H7 (cell line): Measurements from ENCODE around the gene OOSP3. TPM values are rescaled to one million over a fixed set of nuclear protein-coding genes. Genes with fewer than 3 reads are reported as not detected.
"Not testable (repeated sequence)": the region's sequence is repeated elsewhere in the genome, so short reads cannot be mapped to it uniquely, and the experiment has no call there.

Source experiments
- DNase-seq: peaks from one replicate; pipeline ENCODE4 v3.0.0; 2012
- H3K27me3 ChIP-seq: 2 replicates; pipeline ENCODE4 v1.6.0; 2011; ENCODE audit warnings: mild to moderate bottlenecking, low read length; ENCODE audit not compliant: control insufficient read depth, insufficient read depth
- H3K36me3 ChIP-seq: replicated peaks from 2 replicates; pipeline ENCODE4 v1.5.1; 2011; ENCODE audit warnings: low read length; ENCODE audit not compliant: control insufficient read depth, insufficient read depth
- H3K4me3 ChIP-seq: 2 replicates; pipeline ENCODE4 v1.5.1; 2011; ENCODE audit warnings: low read depth, mild to moderate bottlenecking, control low read depth, low read length, moderate library complexity; ENCODE audit not compliant: insufficient read depth
- total RNA-seq: library from RNA; depleted of rRNA; stranded (reverse); fragments of >200 nt; shearing (Covaris generic); gene quantifications from 2 replicates; pipeline ENCODE4 v1.2.3, GENCODE V29; 2014

OOSP3 gene
- total RNA-seq, 1 experiment from 2014 or later = not detected

DNA sequence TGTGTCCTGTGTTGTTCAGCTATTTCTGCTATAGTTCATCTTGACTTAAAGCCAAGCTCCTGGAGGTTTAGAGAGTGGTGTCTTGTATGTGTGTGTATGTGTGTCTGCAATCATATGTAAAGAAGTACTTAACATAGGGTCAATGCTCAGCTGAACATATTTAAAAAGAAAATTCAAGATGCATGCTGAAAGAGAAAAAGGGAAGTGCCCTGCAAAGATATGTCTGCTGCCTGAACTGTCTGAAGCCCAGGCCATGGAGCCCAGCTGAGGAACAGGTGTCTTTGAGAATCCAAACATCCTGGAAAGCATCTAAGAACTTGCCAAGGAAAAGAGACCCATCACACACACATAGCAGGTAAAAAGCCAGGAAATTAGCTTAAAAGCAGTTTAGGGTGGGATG is 18.9 kb upstream of the OOSP3 start:
- no peak for DNase-seq
- H3K4me3 ChIP-seq = no peak overlapping the region
- H3K27me3 ChIP-seq = no peaks in the 10 kb centered on the region
- H3K36me3 ChIP-seq = no peaks in the 10 kb centered on the region

- no peaks in the 10 kb centered on the region for H3K27me3 ChIP-seq
- no peak overlapping the region for H3K4me3 ChIP-seq
- DNase-seq = no peak
- H3K36me3 ChIP-seq = no peaks in the 10 kb centered on the region
Observed at GRCh38 chr11:59862252-59862651, 16.3 kb upstream of the OOSP3 start.

DNA sequence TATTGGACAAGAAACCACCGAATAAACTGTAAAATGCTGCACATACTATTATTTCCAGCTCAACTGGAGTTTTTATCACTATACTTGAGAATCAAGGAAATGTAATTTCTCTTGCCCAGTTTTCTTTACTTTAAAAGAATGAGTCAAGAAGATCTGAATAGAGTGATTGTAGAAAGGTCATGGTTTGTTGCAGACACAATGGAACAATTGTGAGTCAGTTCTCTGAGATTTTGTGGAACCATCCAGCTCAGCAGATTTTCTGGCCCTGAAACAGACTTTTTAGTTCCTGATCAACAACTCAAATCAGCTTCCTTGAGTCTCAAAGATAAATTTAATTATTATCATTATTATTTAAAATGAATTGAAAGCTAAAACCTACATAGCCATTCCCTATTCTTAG is 13.6 kb upstream of the OOSP3 start:
- no peak overlapping the region for H3K4me3 ChIP-seq
- H3K36me3 ChIP-seq = no peaks in the 10 kb centered on the region
- no peaks in the 10 kb centered on the region for H3K27me3 ChIP-seq
- no peak for DNase-seq

GRCh38 chr11:59866397-59866796 is 12.2 kb upstream of the OOSP3 start, which contains the start of gene TCN1:
Gene TCN1 (minus strand): TSS chr11:59866487. CDS start chr11:59866470, 17 bp downstream.
- H3K27me3 ChIP-seq = no peaks in the 10 kb centered on the region
- H3K4me3 ChIP-seq = no peak within 1 kb of the TSS
- no peaks in the 10 kb centered on the region for H3K36me3 ChIP-seq
- no peak for DNase-seq

- H3K4me3 ChIP-seq = no peak overlapping the region
- DNase-seq = no peak
- no peaks in the 10 kb centered on the region for H3K36me3 ChIP-seq
- H3K27me3 ChIP-seq = no peaks in the 10 kb centered on the region
Observed at GRCh38 chr11:59866836-59867235, 11.7 kb upstream of the OOSP3 start.

DNA sequence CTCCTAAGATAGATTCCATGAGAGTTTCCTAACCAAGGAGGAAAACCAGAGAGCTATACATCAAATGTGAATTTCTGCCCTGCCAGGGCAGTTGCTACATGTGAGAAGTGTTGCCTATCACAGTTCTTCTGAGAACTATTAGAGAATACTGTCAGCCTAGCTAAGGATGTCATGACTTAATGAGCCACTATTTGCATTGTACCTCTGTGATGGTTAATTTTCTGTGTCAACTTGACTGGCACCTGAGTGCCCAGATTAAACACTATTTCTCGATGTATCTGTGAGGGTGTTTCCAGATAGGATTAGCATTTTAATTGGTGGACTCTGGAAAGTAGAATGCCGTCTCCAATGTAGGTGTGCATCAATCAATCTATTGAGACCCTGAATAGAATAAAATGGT is 10.6 kb upstream of the OOSP3 start:
- Histone ChIP-seq H3K4me3 (no peak overlapping the region), H3K27me3 (no peaks in the 10 kb centered on the region), H3K36me3 (no peaks in the 10 kb centered on the region)
- no peak for DNase-seq

- DNase-seq = no peak
- no peak overlapping the region for H3K4me3 ChIP-seq
- H3K36me3 ChIP-seq = no peaks in the 10 kb centered on the region
- no peaks in the 10 kb centered on the region for H3K27me3 ChIP-seq
Observed at GRCh38 chr11:59872076-59872475, 6.5 kb upstream of the OOSP3 start.

GRCh38 chr11:59875856-59876519 is 2.6 kb upstream of the OOSP3 start:
- H3K4me3 ChIP-seq = no peak overlapping the region
- no peaks in the 10 kb centered on the region for H3K27me3 ChIP-seq
- no peaks in the 10 kb centered on the region for H3K36me3 ChIP-seq

GRCh38 chr11:59877325-59877724 is 1.3 kb upstream of the OOSP3 start:
- DNase-seq = no peak
- Histone ChIP-seq H3K4me3 (no peak overlapping the region), H3K36me3 (no peaks in the 10 kb centered on the region), H3K27me3 (no peaks in the 10 kb centered on the region)

More at GRCh38 chr11:59875856-59876519, 2.6 kb upstream of the OOSP3 start:
- DNase-seq = no peak

DNA sequence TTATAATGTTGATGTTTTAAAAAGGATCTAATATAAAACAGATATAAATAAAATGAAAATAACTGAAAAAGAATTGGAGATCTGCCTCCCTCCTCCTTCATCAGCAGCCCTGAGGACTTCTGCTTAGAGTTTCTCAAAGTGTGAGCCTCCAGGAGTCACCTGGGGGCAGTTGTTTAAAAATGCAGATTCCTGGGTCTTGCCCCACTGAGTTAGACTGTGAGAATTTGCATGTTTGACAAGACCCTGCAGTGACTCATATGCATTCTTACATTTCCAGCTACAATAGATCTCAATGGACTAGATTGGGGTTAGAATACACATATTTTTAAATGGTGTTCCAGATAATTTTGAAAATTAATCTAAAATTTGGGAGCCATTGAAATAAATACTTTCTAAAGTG is 798 bp upstream of the OOSP3 start:
- Histone ChIP-seq H3K4me3 (no peak overlapping the region), H3K27me3 (no peaks in the 10 kb centered on the region), H3K36me3 (no peaks in the 10 kb centered on the region)
- DNase-seq = no peak

GRCh38 chr11:59879567-59879966 is 985 bp downstream of the OOSP3 start:
- H3K27me3 ChIP-seq = no peaks in the 10 kb centered on the region
- no peaks in the 10 kb centered on the region for H3K36me3 ChIP-seq
- no peak overlapping the region for H3K4me3 ChIP-seq
- DNase-seq = no peak

DNA sequence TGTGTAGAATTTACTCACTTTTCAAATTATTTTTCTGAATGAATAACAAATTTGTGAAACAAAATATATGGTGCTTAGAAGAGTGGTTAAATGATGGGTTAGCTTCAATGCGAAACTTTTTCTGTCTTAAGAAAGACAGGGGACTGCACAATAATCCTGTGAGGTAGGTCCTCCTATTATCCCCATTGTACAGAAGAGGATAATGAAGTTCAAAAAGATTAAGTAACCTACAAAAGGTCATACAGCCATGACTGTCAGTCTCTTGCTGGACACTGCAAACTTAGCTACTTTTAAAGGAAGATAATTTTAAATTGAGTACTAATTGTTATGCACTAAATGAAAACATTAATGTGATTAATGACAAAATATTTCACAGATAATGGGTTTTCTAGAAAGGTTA is 5.0 kb downstream of the OOSP3 start:
- Histone ChIP-seq H3K27me3 (no peaks in the 10 kb centered on the region), H3K36me3 (no peaks in the 10 kb centered on the region), H3K4me3 (no peak overlapping the region)
- no peak for DNase-seq

DNA sequence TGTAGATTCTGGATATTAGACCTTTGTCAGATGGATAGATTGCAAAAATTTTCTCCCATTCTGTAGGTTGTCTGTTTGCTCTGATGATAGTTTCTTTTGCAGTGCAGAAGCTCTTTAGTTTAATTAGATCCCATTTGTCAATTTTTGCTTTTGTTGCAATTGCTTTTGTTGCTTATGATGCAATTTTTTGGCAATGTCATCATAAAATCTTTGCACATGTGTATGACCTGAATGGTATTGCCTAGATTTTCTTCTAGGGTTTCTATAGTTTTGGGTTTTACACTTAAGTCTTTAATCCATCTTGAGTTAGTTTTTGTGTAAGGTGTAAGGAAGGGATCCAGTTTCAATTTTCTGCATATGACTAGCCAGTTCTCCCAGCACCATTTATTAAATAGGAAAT is 8.6 kb downstream of the OOSP3 start:
- not testable (repeated sequence) for DNase-seq, H3K27me3 ChIP-seq, H3K36me3 ChIP-seq, H3K4me3 ChIP-seq

DNA sequence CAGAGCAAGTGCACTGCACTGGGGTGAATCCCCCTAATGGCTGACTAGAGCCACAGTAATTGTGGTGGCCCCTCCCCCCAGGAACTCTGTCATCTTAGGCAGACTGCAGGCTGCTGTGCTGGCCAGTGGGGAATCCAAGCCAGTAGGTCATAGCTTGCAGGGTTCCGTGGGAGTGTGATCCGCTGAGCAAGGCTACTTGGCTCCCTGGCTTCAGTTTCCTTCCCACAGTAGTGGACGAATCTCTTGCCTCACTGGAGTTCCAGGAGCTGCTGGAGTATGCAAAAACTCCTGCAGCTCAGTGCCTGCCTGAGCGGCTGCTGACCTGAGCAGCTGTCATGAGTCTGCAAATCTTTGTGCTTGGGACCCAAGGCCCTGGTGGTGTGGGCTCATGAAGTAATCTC is 13.2 kb downstream of the OOSP3 start:
- Histone ChIP-seq H3K4me3 (no peak overlapping the region), H3K27me3 (no peaks in the 10 kb centered on the region), H3K36me3 (no peaks in the 10 kb centered on the region)
- peak; percentile 39 for DNase-seq

GRCh38 chr11:59894616-59895015 is 16.0 kb downstream of the OOSP3 start:
- H3K36me3 ChIP-seq = no peaks in the 10 kb centered on the region
- no peaks in the 10 kb centered on the region for H3K27me3 ChIP-seq
- no peak for DNase-seq
- H3K4me3 ChIP-seq = no peak overlapping the region

- Histone ChIP-seq H3K27me3 (no peaks in the 10 kb centered on the region), H3K36me3 (no peaks in the 10 kb centered on the region), H3K4me3 (no peak overlapping the region)
- DNase-seq = no peak
Observed at GRCh38 chr11:59898046-59898445, 19.5 kb downstream of the OOSP3 start.
